ENCODE measurements around the gene SPINT2. TPM values are rescaled to one million over a fixed set of nuclear protein-coding genes. Genes with fewer than 3 reads are reported as not detected.

Gene SPINT2
- total RNA-seq, 1 donor from 2014 or later = 1.6 TPM

GRCh38 chr19:38265921-38266429 is 1.6 kb downstream of the SPINT2 start:
- no peak overlapping the region for H3K27ac ChIP-seq (ENCODE audit: low read depth, low read length)
- H3K9me3 ChIP-seq (ENCODE audit: control insufficient read depth in 3 of 3, low read length in 3 of 3) = no peaks in the 10 kb centered on the region
- H3K27me3 ChIP-seq (ENCODE audit: control insufficient read depth in 3 of 3, insufficient read depth in 3 of 3, low read length in 3 of 3) = peaks cover 15 to 22% (median 19%) of the 10 kb centered on the region in 3 donors
- no peak overlapping the region for H3K9ac ChIP-seq (ENCODE audit: low read depth in 1 of 3, low read length in 3 of 3)
- no peak overlapping the region for H3K4me3 ChIP-seq (ENCODE audit: low read length in 3 of 3)
- no peaks in the 10 kb centered on the region for H3K36me3 ChIP-seq (ENCODE audit: control insufficient read depth in 3 of 3, insufficient read depth in 3 of 3, low read length in 3 of 3)
- H3K4me1 ChIP-seq (ENCODE audit: control insufficient read depth in 3 of 3, insufficient read depth in 3 of 3, low read length in 3 of 3) = peaks cover 0 to 10% (median 10%) of the 10 kb centered on the region in 3 donors

- Histone ChIP-seq H3K27me3 (ENCODE audit: control insufficient read depth in 3 of 3, insufficient read depth in 3 of 3, low read length in 3 of 3) (peaks cover 15 to 22% (median 19%) of the 10 kb centered on the region in 3 donors), H3K4me1 (ENCODE audit: control insufficient read depth in 3 of 3, insufficient read depth in 3 of 3, low read length in 3 of 3) (peaks cover 0 to 10% (median 10%) of the 10 kb centered on the region in 3 donors), H3K36me3 (ENCODE audit: control insufficient read depth in 3 of 3, insufficient read depth in 3 of 3, low read length in 3 of 3) (no peaks in the 10 kb centered on the region), H3K9ac (ENCODE audit: low read depth in 1 of 3, low read length in 3 of 3) (no peak overlapping the region), H3K27ac (ENCODE audit: low read depth, low read length) (no peak overlapping the region), H3K9me3 (ENCODE audit: control insufficient read depth in 3 of 3, low read length in 3 of 3) (no peaks in the 10 kb centered on the region), H3K4me3 (ENCODE audit: low read length in 3 of 3) (no peak overlapping the region)
These were observed 2.7 kb downstream of the SPINT2 start for GRCh38 chr19:38266981-38267597.

DNA sequence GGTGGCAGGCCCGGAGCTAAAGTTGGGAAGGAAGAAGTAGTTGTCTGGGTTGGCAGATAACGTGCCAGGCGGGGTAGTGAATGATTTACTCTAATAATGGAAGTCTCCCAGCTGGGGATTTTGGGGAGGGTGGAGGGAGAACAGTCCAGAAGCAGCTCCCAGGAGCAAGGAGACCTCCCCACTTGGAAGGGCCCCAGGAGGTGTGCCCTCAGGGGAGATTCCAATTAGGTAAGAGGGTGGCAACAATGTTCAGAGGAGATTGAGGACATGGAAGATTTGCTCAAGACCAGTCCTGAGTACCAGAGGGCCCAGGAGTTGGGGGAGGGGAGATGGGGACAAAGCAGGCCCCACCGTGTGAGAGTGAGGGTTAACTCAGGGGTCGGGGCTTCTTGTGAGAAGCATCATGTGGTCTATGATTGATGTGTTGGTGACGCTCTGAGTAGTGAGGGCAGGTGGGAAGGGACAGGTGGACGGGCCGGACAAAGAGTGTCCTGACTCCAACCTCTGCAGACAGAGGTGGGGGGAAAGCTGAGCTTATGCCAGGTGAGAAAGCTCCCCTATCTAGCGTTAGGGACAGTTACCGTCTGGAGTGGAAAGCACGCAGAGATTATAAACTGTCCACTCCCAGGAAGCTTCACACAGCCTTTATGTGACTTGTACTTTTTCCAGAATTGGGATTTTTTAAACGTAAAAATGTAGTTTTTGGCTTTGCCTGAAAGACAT is 3.5 kb downstream of the SPINT2 start:
- Histone ChIP-seq H3K9me3 (ENCODE audit: control insufficient read depth in 3 of 3, low read length in 3 of 3) (no peaks in the 10 kb centered on the region), H3K4me1 (ENCODE audit: control insufficient read depth in 3 of 3, insufficient read depth in 3 of 3, low read length in 3 of 3) (peaks cover 0 to 10% (median 10%) of the 10 kb centered on the region in 3 donors)

DNA sequence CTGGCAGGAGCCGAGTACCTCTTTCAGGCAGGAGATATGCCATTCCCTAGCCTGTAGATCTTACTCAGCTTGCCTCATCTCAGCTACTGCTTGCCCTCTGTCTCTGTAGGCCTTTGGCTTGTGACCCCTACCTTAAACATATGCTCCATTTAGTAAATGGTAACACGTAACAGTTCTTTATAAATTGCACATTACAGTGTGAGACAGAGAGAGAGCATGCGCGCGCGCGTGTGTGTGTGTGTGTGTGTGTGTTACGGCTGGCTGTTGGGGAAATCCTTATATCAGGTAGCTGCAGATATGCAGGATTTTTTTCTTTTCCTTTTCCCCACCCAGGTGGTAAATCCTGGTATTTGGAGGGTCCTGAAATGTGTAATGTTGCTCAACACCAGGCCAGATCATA is 4.2 kb downstream of the SPINT2 start:
- H3K27ac ChIP-seq (ENCODE audit: low read depth, low read length) = no peak overlapping the region
- peaks cover 11 to 18% (median 16%) of the 10 kb centered on the region in 3 donors for H3K27me3 ChIP-seq (ENCODE audit: control insufficient read depth in 3 of 3, insufficient read depth in 3 of 3, low read length in 3 of 3)
- H3K36me3 ChIP-seq (ENCODE audit: control insufficient read depth in 3 of 3, insufficient read depth in 3 of 3, low read length in 3 of 3) = no peaks in the 10 kb centered on the region
- no peak overlapping the region for H3K4me3 ChIP-seq (ENCODE audit: low read length in 3 of 3)
- no peak overlapping the region for H3K9ac ChIP-seq (ENCODE audit: low read depth in 1 of 3, low read length in 3 of 3)
- no peaks in the 10 kb centered on the region for H3K9me3 ChIP-seq (ENCODE audit: control insufficient read depth in 3 of 3, low read length in 3 of 3)
- peaks cover 0 to 10% (median 10%) of the 10 kb centered on the region in 3 donors for H3K4me1 ChIP-seq (ENCODE audit: control insufficient read depth in 3 of 3, insufficient read depth in 3 of 3, low read length in 3 of 3)

More for the DNA sequence above, 3.5 kb downstream of the SPINT2 start:
- H3K27ac ChIP-seq (ENCODE audit: low read depth, low read length) = no peak overlapping the region
- no peaks in the 10 kb centered on the region for H3K36me3 ChIP-seq (ENCODE audit: control insufficient read depth in 3 of 3, insufficient read depth in 3 of 3, low read length in 3 of 3)
- no peak overlapping the region for H3K9ac ChIP-seq (ENCODE audit: low read depth in 1 of 3, low read length in 3 of 3)
- peaks cover 15 to 20% (median 19%) of the 10 kb centered on the region in 3 donors for H3K27me3 ChIP-seq (ENCODE audit: control insufficient read depth in 3 of 3, insufficient read depth in 3 of 3, low read length in 3 of 3)
- no peak overlapping the region for H3K4me3 ChIP-seq (ENCODE audit: low read length in 3 of 3)

DNA sequence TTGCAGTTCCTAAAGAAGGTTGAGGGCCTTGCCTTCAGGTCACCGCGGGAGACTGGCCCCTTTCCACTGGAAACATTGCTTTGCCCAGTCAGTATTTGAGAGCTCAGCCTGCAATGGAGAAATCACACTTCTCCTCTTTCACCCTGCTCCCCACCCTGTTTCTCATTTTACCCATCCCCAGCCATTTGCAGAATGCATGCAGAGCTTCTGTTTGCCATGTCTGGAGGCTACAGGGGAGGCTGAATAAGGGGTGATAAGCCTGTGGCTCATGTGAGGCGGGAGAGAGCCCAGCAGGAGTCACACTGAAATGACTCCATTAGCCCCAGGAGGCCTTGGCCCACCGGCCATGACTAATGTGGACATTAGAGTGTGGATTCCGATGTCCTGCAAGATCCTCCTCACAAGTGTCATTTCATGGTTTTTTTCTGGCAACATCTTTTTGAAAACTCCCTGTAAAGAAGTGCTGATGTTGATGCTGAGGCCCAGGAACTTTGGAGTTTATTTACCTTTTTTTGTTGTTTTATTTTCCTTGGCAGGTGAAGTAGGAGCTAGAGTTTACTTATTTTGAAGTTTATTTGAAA is 6.3 kb downstream of the SPINT2 start:
- Histone ChIP-seq H3K9ac (ENCODE audit: low read depth in 1 of 3, low read length in 3 of 3) (no peak overlapping the region), H3K27me3 (ENCODE audit: control insufficient read depth in 3 of 3, insufficient read depth in 3 of 3, low read length in 3 of 3) (no peaks in the 10 kb centered on the region), H3K27ac (ENCODE audit: low read depth, low read length) (no peak overlapping the region), H3K4me3 (ENCODE audit: low read length in 3 of 3) (no peak overlapping the region), H3K4me1 (ENCODE audit: control insufficient read depth in 3 of 3, insufficient read depth in 3 of 3, low read length in 3 of 3) (no peaks in the 10 kb centered on the region), H3K36me3 (ENCODE audit: control insufficient read depth in 3 of 3, insufficient read depth in 3 of 3, low read length in 3 of 3) (no peaks in the 10 kb centered on the region), H3K9me3 (ENCODE audit: control insufficient read depth in 3 of 3, low read length in 3 of 3) (no peaks in the 10 kb centered on the region)

DNA sequence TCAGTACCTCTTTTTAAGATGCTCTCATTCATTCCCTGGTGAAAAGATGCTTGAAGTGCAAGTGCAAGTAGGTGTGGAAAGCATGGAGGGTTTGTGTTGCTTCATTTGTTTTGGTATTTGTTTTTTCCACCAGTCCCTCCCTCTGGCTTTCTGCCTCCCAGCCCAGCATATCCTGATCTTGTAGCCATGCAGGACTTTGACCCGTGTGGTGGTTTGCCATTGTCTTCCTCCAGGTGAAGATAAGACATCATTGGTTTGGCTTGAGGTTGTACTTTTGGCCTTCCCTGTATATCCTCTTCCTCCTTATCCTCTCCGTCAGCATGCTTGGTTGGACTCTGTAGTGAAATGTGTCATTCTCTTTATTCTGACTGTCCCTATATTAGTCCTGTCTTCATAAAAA is 9.1 kb downstream of the SPINT2 start:
- no peak overlapping the region for H3K27ac ChIP-seq (ENCODE audit: low read depth, low read length)
- H3K9ac ChIP-seq (ENCODE audit: low read depth in 1 of 3, low read length in 3 of 3) = no peak overlapping the region
- no peaks in the 10 kb centered on the region for H3K36me3 ChIP-seq (ENCODE audit: control insufficient read depth in 3 of 3, insufficient read depth in 3 of 3, low read length in 3 of 3)

GRCh38 chr19:38274739-38275138 is 10.4 kb downstream of the SPINT2 start:
- no peaks in the 10 kb centered on the region for H3K36me3 ChIP-seq (ENCODE audit: control insufficient read depth in 3 of 3, insufficient read depth in 3 of 3, low read length in 3 of 3)
- H3K27me3 ChIP-seq (ENCODE audit: control insufficient read depth in 3 of 3, insufficient read depth in 3 of 3, low read length in 3 of 3) = no peaks in the 10 kb centered on the region
- no peaks in the 10 kb centered on the region for H3K9me3 ChIP-seq (ENCODE audit: control insufficient read depth in 3 of 3, low read length in 3 of 3)
- no peak overlapping the region for H3K4me3 ChIP-seq (ENCODE audit: low read length in 3 of 3)
- no peak overlapping the region for H3K9ac ChIP-seq (ENCODE audit: low read depth in 1 of 3, low read length in 3 of 3)
- no peak overlapping the region for H3K27ac ChIP-seq (ENCODE audit: low read depth, low read length)
- peaks cover 4 to 7% (median 5%) of the 10 kb centered on the region in 3 donors for H3K4me1 ChIP-seq (ENCODE audit: control insufficient read depth in 3 of 3, insufficient read depth in 3 of 3, low read length in 3 of 3)

More for the DNA sequence above, 9.1 kb downstream of the SPINT2 start:
- Histone ChIP-seq H3K27me3 (ENCODE audit: control insufficient read depth in 3 of 3, insufficient read depth in 3 of 3, low read length in 3 of 3) (no peaks in the 10 kb centered on the region), H3K4me1 (ENCODE audit: control insufficient read depth in 3 of 3, insufficient read depth in 3 of 3, low read length in 3 of 3) (peaks cover 4 to 7% (median 5%) of the 10 kb centered on the region in 3 donors), H3K4me3 (ENCODE audit: low read length in 3 of 3) (no peak overlapping the region), H3K9me3 (ENCODE audit: control insufficient read depth in 3 of 3, low read length in 3 of 3) (no peaks in the 10 kb centered on the region)

GRCh38 chr19:38276942-38277517 is 12.7 kb downstream of the SPINT2 start:
- peaks cover 4 to 7% (median 5%) of the 10 kb centered on the region in 3 donors for H3K4me1 ChIP-seq (ENCODE audit: control insufficient read depth in 3 of 3, insufficient read depth in 3 of 3, low read length in 3 of 3)

GRCh38 chr19:38277549-38277948 is 13.2 kb downstream of the SPINT2 start:
- H3K27ac ChIP-seq (ENCODE audit: low read depth, low read length) = peak overlapping the region; percentile 38
- no peak overlapping the region for H3K9ac ChIP-seq (ENCODE audit: low read depth in 1 of 3, low read length in 3 of 3)
- no peak overlapping the region for H3K4me3 ChIP-seq (ENCODE audit: low read length in 3 of 3)
- no peaks in the 10 kb centered on the region for H3K36me3 ChIP-seq (ENCODE audit: control insufficient read depth in 3 of 3, insufficient read depth in 3 of 3, low read length in 3 of 3)
- H3K4me1 ChIP-seq (ENCODE audit: control insufficient read depth in 3 of 3, insufficient read depth in 3 of 3, low read length in 3 of 3) = peaks cover 4 to 7% (median 5%) of the 10 kb centered on the region in 3 donors
- H3K9me3 ChIP-seq (ENCODE audit: control insufficient read depth in 3 of 3, low read length in 3 of 3) = no peaks in the 10 kb centered on the region
- no peaks in the 10 kb centered on the region for H3K27me3 ChIP-seq (ENCODE audit: control insufficient read depth in 3 of 3, insufficient read depth in 3 of 3, low read length in 3 of 3)

More at GRCh38 chr19:38276942-38277517, 12.7 kb downstream of the SPINT2 start:
- no peak overlapping the region for H3K4me3 ChIP-seq (ENCODE audit: low read length in 3 of 3)
- H3K27me3 ChIP-seq (ENCODE audit: control insufficient read depth in 3 of 3, insufficient read depth in 3 of 3, low read length in 3 of 3) = no peaks in the 10 kb centered on the region
- peak overlapping the region; percentile 38 for H3K27ac ChIP-seq (ENCODE audit: low read depth, low read length)
- no peaks in the 10 kb centered on the region for H3K36me3 ChIP-seq (ENCODE audit: control insufficient read depth in 3 of 3, insufficient read depth in 3 of 3, low read length in 3 of 3)
- no peak overlapping the region for H3K9ac ChIP-seq (ENCODE audit: low read depth in 1 of 3, low read length in 3 of 3)
- no peaks in the 10 kb centered on the region for H3K9me3 ChIP-seq (ENCODE audit: control insufficient read depth in 3 of 3, low read length in 3 of 3)
